D721Med (cell line): Measurements from ENCODE around the gene CDCP2.

Source experiments
- DNase-seq: peaks from one replicate; pipeline ENCODE4 v3.0.0; 2011; ENCODE audit warnings: low spot score; ENCODE audit not compliant: insufficient read length
- FAIRE-seq: peaks from 2 replicates; lab custom pipeline; 2011; peaks lifted over from hg19 to GRCh38; lab: Jason Lieb, UNC
- TF ChIP-seq, protein P1 (sequence below): IDR thresholded peaks from 2 replicates; pipeline ENCODE4 v1.5.1; 2012; ENCODE audit warnings: mild to moderate bottlenecking, control low read depth; ENCODE audit not compliant: insufficient read depth; ENCODE audit errors: missing control alignments

CDCP2 gene

GRCh38 chr1:54152696-54153095, at the start of gene CDCP2:
Gene CDCP2 (minus strand): TSS chr1:54153000. CDS start chr1:54152922, 78 bp downstream.
- no peak for FAIRE-seq

DNA sequence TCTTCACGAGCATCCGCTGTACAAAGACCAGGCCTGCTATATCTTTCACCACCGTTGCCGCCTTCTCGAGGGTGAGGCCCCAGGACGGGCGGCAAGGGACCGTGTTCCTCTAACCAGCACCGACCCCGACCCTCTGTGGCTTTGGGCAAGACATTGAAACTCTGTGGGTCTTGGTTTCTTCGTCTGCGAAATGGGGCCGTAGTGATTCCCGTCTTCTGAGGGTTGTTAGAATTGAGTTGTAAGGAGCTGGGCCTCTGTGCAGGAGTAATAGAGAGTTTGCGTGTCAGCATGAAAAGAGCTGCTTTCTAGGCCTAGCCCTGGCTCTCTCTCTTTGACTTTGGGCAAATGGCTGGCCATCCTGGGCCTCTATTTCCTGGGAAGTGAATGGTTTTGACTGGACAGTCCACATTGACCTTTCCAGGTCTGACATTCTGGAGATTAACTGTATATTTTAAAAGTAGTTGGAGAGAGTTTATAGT, 47.8 kb upstream of the CDCP2 start:
- TF ChIP-seq, protein P1, sequence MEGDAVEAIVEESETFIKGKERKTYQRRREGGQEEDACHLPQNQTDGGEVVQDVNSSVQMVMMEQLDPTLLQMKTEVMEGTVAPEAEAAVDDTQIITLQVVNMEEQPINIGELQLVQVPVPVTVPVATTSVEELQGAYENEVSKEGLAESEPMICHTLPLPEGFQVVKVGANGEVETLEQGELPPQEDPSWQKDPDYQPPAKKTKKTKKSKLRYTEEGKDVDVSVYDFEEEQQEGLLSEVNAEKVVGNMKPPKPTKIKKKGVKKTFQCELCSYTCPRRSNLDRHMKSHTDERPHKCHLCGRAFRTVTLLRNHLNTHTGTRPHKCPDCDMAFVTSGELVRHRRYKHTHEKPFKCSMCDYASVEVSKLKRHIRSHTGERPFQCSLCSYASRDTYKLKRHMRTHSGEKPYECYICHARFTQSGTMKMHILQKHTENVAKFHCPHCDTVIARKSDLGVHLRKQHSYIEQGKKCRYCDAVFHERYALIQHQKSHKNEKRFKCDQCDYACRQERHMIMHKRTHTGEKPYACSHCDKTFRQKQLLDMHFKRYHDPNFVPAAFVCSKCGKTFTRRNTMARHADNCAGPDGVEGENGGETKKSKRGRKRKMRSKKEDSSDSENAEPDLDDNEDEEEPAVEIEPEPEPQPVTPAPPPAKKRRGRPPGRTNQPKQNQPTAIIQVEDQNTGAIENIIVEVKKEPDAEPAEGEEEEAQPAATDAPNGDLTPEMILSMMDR, result no peak
- no peak for DNase-seq
- FAIRE-seq, result no peak

More at GRCh38 chr1:54152696-54153095, at the start of gene CDCP2:
- TF ChIP-seq, protein P1, result no peak
- DNase-seq, result no peak

DNA sequence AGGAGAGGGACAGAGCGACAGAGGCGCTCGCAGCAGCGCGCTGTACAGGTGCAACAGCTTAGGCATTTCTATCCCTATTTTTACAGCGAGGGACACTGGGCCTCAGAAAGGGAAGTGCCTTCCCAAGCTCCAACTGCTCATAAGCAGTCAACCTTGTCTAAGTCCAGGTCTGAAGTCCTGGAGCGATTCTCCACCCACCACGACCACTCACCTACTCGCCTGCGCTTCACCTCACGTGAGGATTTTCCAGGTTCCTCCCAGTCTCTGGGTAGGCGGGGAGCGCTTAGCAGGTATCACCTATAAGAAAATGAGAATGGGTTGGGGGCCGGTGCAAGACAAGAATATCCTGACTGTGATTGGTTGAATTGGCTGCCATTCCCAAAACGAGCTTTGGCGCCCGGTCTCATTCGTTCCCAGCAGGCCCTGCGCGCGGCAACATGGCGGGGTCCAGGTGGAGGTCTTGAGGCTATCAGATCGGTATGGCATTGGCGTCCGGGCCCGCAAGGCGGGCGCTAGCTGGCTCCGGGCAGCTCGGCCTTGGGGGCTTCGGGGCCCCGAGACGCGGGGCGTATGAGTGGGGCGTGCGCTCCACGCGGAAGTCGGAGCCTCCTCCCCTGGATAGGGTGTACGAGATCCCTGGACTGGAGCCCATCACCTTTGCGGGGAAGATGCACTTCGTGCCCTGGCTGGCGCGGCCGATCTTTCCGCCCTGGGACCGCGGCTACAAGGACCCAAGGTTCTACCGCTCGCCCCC, 47.1 kb upstream of the CDCP2 start, which contains the start of the genes CYB5RL and MRPL37:
Gene CYB5RL (minus strand): TSS at position 266 of the 754 bp plus-strand sequence. CDS start 4,414 bp downstream, outside the sequence.
Gene MRPL37 (plus strand): TSS at position 403 of the 754 bp plus-strand sequence. CDS start 77 bp downstream, at position 480.
- FAIRE-seq, result no peak
- TF ChIP-seq, protein P1, result no peak

GRCh38 chr1:54199151-54199764, 46.5 kb upstream of the CDCP2 start:
- TF ChIP-seq, protein P1, result no peak
- no peak for DNase-seq
- FAIRE-seq, result no peak

More for the DNA sequence above, 47.1 kb upstream of the CDCP2 start, which contains the start of the genes CYB5RL and MRPL37:
- DNase-seq, result peak; percentile 98

- TF ChIP-seq, protein P1, result no peak
- FAIRE-seq, result no peak
- no peak for DNase-seq
Measured at GRCh38 chr1:54193453-54193852, 40.7 kb upstream of the CDCP2 start.

DNA sequence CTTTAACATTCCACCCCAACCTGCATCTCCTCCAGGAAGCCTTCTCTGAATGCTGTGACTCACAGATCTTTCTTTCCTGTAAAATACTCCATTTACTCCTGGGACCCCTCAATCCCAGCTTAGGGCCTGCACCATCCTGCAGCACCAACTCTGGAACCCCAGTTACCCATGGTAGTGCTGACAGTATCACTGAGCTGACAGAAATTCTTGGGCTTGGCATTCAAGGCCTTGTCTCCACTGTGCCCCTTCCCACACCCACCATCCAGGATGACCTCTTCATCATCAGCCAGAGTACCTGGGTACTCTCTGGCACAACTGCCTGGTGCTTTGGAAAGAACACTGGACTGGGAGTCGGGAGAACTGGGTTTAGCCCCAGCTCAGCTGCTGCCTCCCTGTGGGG, 38.7 kb upstream of the CDCP2 start:
- no peak for FAIRE-seq
- TF ChIP-seq, protein P1, result no peak
- no peak for DNase-seq
